MM.1S (cell line): Measurements from ENCODE around the gene TAS2R41.

ENCODE experiments used
- EZH2 ChIP-seq: fragments of 300-600 bp; sonication (generic); optimal IDR thresholded peaks from 2 replicates; pipeline ENCODE3; 2017; ENCODE audit warnings: low read depth, mild to moderate bottlenecking, antibody characterized with exemption, low read length, mixed read lengths
- EZH2phosphoT487 ChIP-seq: fragments of 300-600 bp; sonication (generic); IDR thresholded peaks from 2 replicates; pipeline ENCODE4 v1.6.1; 2018; ENCODE audit warnings: antibody characterized with exemption, low read length
- TF ChIP-seq, protein P1 (sequence below): fragments of 300-600 bp; sonication (generic); IDR thresholded peaks from 2 replicates; pipeline ENCODE4 v1.5.1; 2016; ENCODE audit warnings: antibody characterized with exemption, low read length, mixed read lengths

DNA sequence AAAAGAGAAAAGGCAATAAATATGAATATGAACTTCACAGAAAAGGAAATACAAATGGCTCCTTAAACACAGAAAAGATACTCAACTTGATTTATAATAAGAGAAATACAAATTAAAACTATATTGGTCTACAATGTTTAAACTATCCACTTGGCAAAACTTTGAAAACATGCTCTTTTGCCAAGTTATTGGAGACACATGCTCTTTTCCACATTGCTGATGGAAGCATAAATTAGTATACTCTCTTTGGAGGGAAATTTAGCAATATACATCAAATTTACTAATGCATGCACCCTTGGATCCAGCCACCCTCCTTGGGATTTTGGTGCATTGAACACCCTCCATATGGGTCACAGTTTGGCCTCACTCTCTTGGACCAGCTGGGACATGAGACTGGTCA, 26.6 kb upstream of the TAS2R41 start:
- TF ChIP-seq, protein P1, sequence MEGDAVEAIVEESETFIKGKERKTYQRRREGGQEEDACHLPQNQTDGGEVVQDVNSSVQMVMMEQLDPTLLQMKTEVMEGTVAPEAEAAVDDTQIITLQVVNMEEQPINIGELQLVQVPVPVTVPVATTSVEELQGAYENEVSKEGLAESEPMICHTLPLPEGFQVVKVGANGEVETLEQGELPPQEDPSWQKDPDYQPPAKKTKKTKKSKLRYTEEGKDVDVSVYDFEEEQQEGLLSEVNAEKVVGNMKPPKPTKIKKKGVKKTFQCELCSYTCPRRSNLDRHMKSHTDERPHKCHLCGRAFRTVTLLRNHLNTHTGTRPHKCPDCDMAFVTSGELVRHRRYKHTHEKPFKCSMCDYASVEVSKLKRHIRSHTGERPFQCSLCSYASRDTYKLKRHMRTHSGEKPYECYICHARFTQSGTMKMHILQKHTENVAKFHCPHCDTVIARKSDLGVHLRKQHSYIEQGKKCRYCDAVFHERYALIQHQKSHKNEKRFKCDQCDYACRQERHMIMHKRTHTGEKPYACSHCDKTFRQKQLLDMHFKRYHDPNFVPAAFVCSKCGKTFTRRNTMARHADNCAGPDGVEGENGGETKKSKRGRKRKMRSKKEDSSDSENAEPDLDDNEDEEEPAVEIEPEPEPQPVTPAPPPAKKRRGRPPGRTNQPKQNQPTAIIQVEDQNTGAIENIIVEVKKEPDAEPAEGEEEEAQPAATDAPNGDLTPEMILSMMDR: no peak
- TF ChIP-seq EZH2 (no peak), EZH2phosphoT487 (no peak)
